ENCODE data around the gene PRKCZ. TPM values are rescaled to one million over a fixed set of nuclear protein-coding genes. Genes with fewer than 3 reads are reported as not detected.

PRKCZ gene
- total RNA-seq, 1 experiment from 2014 or later = 45.9 TPM

- H3K9me3 Mint-ChIP-seq (ENCODE audit: unreplicated experiment) = no peaks in the 10 kb centered on the region
- no peaks in the 10 kb centered on the region for H3K4me1 ChIP-seq
- no peaks in the 10 kb centered on the region for H3K9me3 ChIP-seq
- H3K27ac Mint-ChIP-seq (ENCODE audit: unreplicated experiment) = no peak overlapping the region
- no peaks in the 10 kb centered on the region for H3K27me3 Mint-ChIP-seq (ENCODE audit: insufficient read depth, unreplicated experiment)
- H3K36me3 ChIP-seq (ENCODE audit: control insufficient read depth, insufficient read depth, low read length) = no peaks in the 10 kb centered on the region
- no peak for DNase-seq
- H3K36me3 Mint-ChIP-seq (ENCODE audit: insufficient read depth, unreplicated experiment) = peaks cover 6% of the 10 kb centered on the region
- H3K4me3 ChIP-seq (ENCODE audit: low read depth, low read length) = no peak overlapping the region
- BruUV-seq (replicated peaks) = no TSS peak
- ChIA-PET POLR2A (no interaction called here), CTCF (no interaction called here)
- H3K27me3 ChIP-seq (replicated peaks; ENCODE audit: control insufficient read depth, insufficient read depth, low read length) = no peaks in the 10 kb centered on the region
- intact Hi-C loops (cut with micrococcal nuclease; ENCODE audit: unreplicated experiment) = no loop called here
- no peak overlapping the region for H3K4me3 Mint-ChIP-seq (ENCODE audit: unreplicated experiment)
- no peak for TF ChIP-seq CTCF (IDR thresholded peaks at IDR 0.05; ENCODE audit: insufficient read depth in 1 of 2, low read depth in 1 of 2, low read length in 1 of 2, severe bottlenecking in 1 of 2, unreplicated experiment in 1 of 2)
- H3K4me1 Mint-ChIP-seq (ENCODE audit: low read depth, unreplicated experiment) = no peaks in the 10 kb centered on the region
Measured at GRCh38 chr1:2089051-2089450, 38.8 kb downstream of the PRKCZ start.

GRCh38 chr1:2090216-2090890, 40.1 kb downstream of the PRKCZ start:
- Histone ChIP-seq H3K36me3 (ENCODE audit: control insufficient read depth, insufficient read depth, low read length) (peaks cover 1% of the 10 kb centered on the region; the same call in 1 of the 2 replicates), H3K4me1 (no peaks in the 10 kb centered on the region), H3K9me3 (no peaks in the 10 kb centered on the region), H3K27me3 (replicated peaks; ENCODE audit: control insufficient read depth, insufficient read depth, low read length) (no peaks in the 10 kb centered on the region), H3K4me3 (ENCODE audit: low read depth, low read length) (no peak overlapping the region)
- Mint-ChIP-seq H3K27ac (ENCODE audit: unreplicated experiment) (no peak overlapping the region), H3K36me3 (ENCODE audit: insufficient read depth, unreplicated experiment) (peaks cover 13% of the 10 kb centered on the region), H3K27me3 (ENCODE audit: insufficient read depth, unreplicated experiment) (no peaks in the 10 kb centered on the region), H3K9me3 (ENCODE audit: unreplicated experiment) (no peaks in the 10 kb centered on the region), H3K4me1 (ENCODE audit: low read depth, unreplicated experiment) (no peaks in the 10 kb centered on the region), H3K4me3 (ENCODE audit: unreplicated experiment) (no peak overlapping the region)
- DNase-seq = no peak
- POLR2A ChIA-PET = no interaction called here
- intact Hi-C loops (cut with micrococcal nuclease; ENCODE audit: unreplicated experiment) = no loop called here
- no peak for TF ChIP-seq CTCF (IDR thresholded peaks at IDR 0.05; ENCODE audit: insufficient read depth in 1 of 2, low read depth in 1 of 2, low read length in 1 of 2, severe bottlenecking in 1 of 2, unreplicated experiment in 1 of 2)
- BruUV-seq (replicated peaks) = no TSS peak
- CTCF ChIA-PET = no interaction called here

DNA sequence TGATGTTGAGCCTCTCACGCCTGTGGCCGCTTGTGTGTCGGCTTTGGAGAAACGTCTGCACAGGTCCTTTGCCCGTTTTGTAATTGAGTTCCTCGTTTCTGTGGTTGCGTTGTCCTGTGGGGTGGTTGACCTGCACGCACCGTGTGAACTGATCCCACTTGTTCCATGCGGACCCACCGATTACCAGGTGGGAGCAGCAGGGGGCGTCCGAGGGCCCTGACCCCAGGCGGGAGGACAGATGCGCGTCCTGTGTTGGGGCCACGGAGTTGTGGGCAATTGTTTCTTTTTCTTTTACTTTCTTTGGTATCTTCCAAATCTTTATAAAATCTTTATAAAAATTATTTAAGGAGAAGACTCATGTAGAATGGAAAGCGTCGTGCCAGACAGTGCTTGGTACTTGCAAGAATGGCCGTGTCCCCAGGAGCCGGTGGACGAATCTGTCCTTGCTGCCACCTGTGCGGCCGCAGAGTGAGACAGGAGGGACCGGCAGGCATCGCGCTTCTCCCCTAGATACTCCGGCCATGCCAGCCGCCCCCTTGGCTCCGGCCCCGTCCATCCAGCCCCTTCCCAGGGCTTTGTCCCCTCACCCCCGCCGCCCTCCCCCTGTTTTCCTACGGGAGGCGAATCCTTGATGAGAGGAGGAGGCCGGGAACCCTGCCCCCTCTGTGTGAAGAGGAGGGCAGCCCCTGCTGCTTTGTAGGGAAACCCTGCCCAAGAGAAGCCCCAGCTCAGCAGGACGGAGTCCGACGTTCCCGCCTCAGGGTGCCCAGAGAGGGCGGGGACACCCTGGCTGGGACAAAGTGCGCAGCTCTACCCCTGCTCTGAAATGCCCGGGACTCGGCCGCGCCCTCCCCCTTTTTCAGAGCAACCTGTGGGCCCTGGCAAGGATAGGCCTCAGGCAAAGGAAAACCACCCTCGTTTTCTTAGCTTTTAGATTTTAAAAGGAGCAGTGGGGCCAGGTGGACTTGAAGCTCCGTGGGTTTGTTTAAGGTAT, 41.7 kb downstream of the PRKCZ start:
- DNase-seq = peak in 1 of 2 experiments; percentile 16
- H3K27ac Mint-ChIP-seq (ENCODE audit: unreplicated experiment) = no peak overlapping the region
- peak in 1 of 2 experiments; percentile 4 for TF ChIP-seq CTCF (IDR thresholded peaks at IDR 0.05; ENCODE audit: insufficient read depth in 1 of 2, low read depth in 1 of 2, low read length in 1 of 2, severe bottlenecking in 1 of 2, unreplicated experiment in 1 of 2)
- ChIA-PET POLR2A (no interaction called here), CTCF (no interaction called here)
- Histone ChIP-seq H3K36me3 (ENCODE audit: control insufficient read depth, insufficient read depth, low read length) (peaks cover 1% of the 10 kb centered on the region; the same call in 1 of the 2 replicates), H3K9me3 (peaks cover 5% of the 10 kb centered on the region), H3K27me3 (replicated peaks; ENCODE audit: control insufficient read depth, insufficient read depth, low read length) (no peaks in the 10 kb centered on the region), H3K4me3 (ENCODE audit: low read depth, low read length) (no peak overlapping the region), H3K4me1 (no peaks in the 10 kb centered on the region)
- no peaks in the 10 kb centered on the region for H3K4me1 Mint-ChIP-seq (ENCODE audit: low read depth, unreplicated experiment)
- no peaks in the 10 kb centered on the region for H3K9me3 Mint-ChIP-seq (ENCODE audit: unreplicated experiment)
- H3K36me3 Mint-ChIP-seq (ENCODE audit: insufficient read depth, unreplicated experiment) = peaks cover 13% of the 10 kb centered on the region
- BruUV-seq (replicated peaks) = no TSS peak
- no peaks in the 10 kb centered on the region for H3K27me3 Mint-ChIP-seq (ENCODE audit: insufficient read depth, unreplicated experiment)
- intact Hi-C loops (cut with micrococcal nuclease; ENCODE audit: unreplicated experiment) = no loop called here
- H3K4me3 Mint-ChIP-seq (ENCODE audit: unreplicated experiment) = no peak overlapping the region
